AG04450 (cell line): ENCODE results near the gene WNT7B. TPM values are rescaled to one million over a fixed set of nuclear protein-coding genes. Genes with fewer than 3 reads are reported as not detected.

Experiments used
- CTCF ChIA-PET: fragments of 300-600, 350-600 bp; formaldehyde crosslinking; extraction: SDS; loops from one replicate; lab custom pipeline; 2022; ENCODE audit warnings: antibody characterized with exemption, inconsistent platforms; lab: Charles Lee
- POLR2A ChIA-PET: fragments of 350-600 bp; formaldehyde crosslinking; extraction: SDS; loops from one replicate; lab custom pipeline; 2021; ENCODE audit warnings: antibody characterized with exemption, inconsistent platforms; lab: Yijun Ruan, JAX
- DNase-seq: peaks from one replicate; pipeline ENCODE4 v3.0.0-alpha.2; 2011; ENCODE audit warnings: low read depth, low spot score
- H3K27ac ChIP-seq: one replicate; pipeline ENCODE4 v1.5.1; 2012; ENCODE audit warnings: low read depth, low read length, control low read depth
- H3K27me3 ChIP-seq: one replicate; pipeline ENCODE4 v1.6.0; 2012; ENCODE audit warnings: low read length; ENCODE audit not compliant: control insufficient read depth, insufficient read depth
- H3K4me3 ChIP-seq: 2 replicates; pipeline ENCODE4 v1.5.1; 2011; ENCODE audit warnings: mild to moderate bottlenecking, low read depth, low read length, control low read depth
- H3K9me3 ChIP-seq: 2 replicates; pipeline ENCODE4 v1.5.1; 2012; ENCODE audit warnings: low read length; ENCODE audit not compliant: control insufficient read depth, insufficient read depth
- CTCF ChIP-seq: IDR thresholded peaks from 2 replicates; pipeline ENCODE4 v1.5.1; 2011; ENCODE audit warnings: low read depth, low read length, control low read depth, inconsistent platforms
- polyA plus RNA-seq: library from polyadenylated mRNA; depleted of rRNA; stranded (reverse); fragments of >200 nt; gene quantifications from 2 replicates; pipeline ENCODE4 v1.2.3, GENCODE V29; 2011

WNT7B gene
- polyA plus RNA-seq, 1 experiment: 0.56 TPM

GRCh38 chr22:45914309-45914708 is 62.7 kb downstream of the WNT7B start:
- POLR2A ChIA-PET: no interaction called here
- CTCF ChIA-PET: no interaction called here
- Histone ChIP-seq H3K27ac (no peak overlapping the region), H3K4me3 (no peak overlapping the region), H3K9me3 (peaks cover 16% of the 10 kb centered on the region), H3K27me3 (no peaks in the 10 kb centered on the region)
- no peak for TF ChIP-seq CTCF
- no peak for DNase-seq

GRCh38 chr22:45912910-45913309 is 64.1 kb downstream of the WNT7B start:
- no peak for TF ChIP-seq CTCF
- no peak for DNase-seq
- POLR2A ChIA-PET: no interaction called here
- peaks cover 2% of the 10 kb centered on the region for H3K27me3 ChIP-seq
- CTCF ChIA-PET: no interaction called here
- H3K27ac ChIP-seq: no peak overlapping the region
- no peak overlapping the region for H3K4me3 ChIP-seq
- H3K9me3 ChIP-seq: peaks cover 16% of the 10 kb centered on the region

- CTCF ChIA-PET: no interaction called here
- no peak for TF ChIP-seq CTCF
- Histone ChIP-seq H3K4me3 (no peak overlapping the region), H3K27ac (no peak overlapping the region), H3K9me3 (peaks cover 16% of the 10 kb centered on the region), H3K27me3 (peaks cover 2% of the 10 kb centered on the region)
- no peak for DNase-seq
- POLR2A ChIA-PET: no interaction called here
Measured at GRCh38 chr22:45911601-45912271, 65.2 kb downstream of the WNT7B start.

GRCh38 chr22:45910928-45911467 is 66.0 kb downstream of the WNT7B start:
- POLR2A ChIA-PET: no interaction called here
- no peak for TF ChIP-seq CTCF

GRCh38 chr22:45908961-45909360 is 68.0 kb downstream of the WNT7B start:
- no peak for DNase-seq
- Histone ChIP-seq H3K27me3 (peaks cover 2% of the 10 kb centered on the region), H3K4me3 (no peak overlapping the region), H3K27ac (no peak overlapping the region), H3K9me3 (peaks cover 3% of the 10 kb centered on the region)
- no peak for TF ChIP-seq CTCF
- ChIA-PET POLR2A (no interaction called here), CTCF (no interaction called here)

More at GRCh38 chr22:45910928-45911467, 66.0 kb downstream of the WNT7B start:
- H3K27me3 ChIP-seq: peaks cover 2% of the 10 kb centered on the region
- DNase-seq: no peak
- no peak overlapping the region for H3K27ac ChIP-seq
- CTCF ChIA-PET: interaction anchor here (0.5 kb wide), 1 partner anchor 799 kb away, joined by 4 read pairs; no protein-coding TSS in a partner anchor
- no peak overlapping the region for H3K4me3 ChIP-seq
- peaks cover 16% of the 10 kb centered on the region for H3K9me3 ChIP-seq
